Measurements from ENCODE around the gene HMGB3.
A peak's percentile ranks its signal among the peaks of the same experiment; 100 is the strongest.
"Not testable (repeated sequence)": the region's sequence is repeated elsewhere in the genome, so short reads cannot be mapped to it uniquely, and the experiment has no call there.

HMGB3 gene

DNA sequence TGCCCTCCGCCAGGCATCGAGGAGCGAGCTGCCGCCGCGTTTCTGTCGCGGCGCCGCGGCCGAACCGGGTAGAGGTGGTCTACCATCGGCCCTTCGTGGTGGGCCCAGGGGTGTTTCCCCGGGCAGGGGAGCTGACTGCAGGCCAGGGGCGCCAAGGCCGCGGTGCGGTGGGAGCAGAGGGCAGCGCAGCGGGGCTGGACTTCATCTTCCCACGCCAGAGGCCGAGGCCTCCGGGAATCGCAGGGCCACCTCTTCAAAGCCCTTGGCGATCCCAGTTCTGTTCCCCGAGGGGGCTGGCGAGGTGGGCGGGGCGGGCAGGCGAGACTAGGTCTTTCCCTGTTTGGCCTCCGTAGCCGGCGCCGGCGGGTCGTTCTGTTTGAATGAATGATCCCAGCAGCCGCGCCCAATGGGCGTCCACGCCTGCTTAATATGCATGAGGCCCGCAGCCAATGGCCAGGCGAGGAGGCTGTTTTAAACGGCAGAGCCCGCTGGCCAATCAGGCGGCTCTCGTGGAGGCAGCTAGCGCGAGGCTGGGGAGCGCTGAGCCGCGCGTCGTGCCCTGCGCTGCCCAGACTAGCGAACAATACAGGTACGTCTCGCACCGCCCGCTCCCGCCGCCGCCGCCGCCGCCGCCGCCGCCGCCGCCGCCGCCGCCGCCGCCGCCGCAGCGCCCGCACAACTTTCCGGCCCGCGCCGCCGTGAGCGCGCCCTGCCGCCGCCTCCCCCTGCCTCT, at the start of gene HMGB3:
Gene HMGB3, plus strand, starts transcription at position 548 of the 733 bp plus-strand sequence. CDS start 2,265 bp downstream, outside the sequence.
- Mint-ChIP-seq H3K27ac (no peak within 1 kb of the TSS), H3K4me3 (peak within 1 kb of the TSS; percentile 77)

GRCh38 chrX:150933945-150934350, 49.2 kb upstream of the HMGB3 start:
- H3K4me1 Mint-ChIP-seq: no peaks in the 10 kb centered on the region
- no peaks in the 10 kb centered on the region for H3K9me3 Mint-ChIP-seq
- H3K27ac Mint-ChIP-seq: no peak overlapping the region
- H3K4me3 Mint-ChIP-seq: no peak overlapping the region
- H3K36me3 Mint-ChIP-seq: peaks cover 2% of the 10 kb centered on the region
- no peaks in the 10 kb centered on the region for H3K27me3 Mint-ChIP-seq

More for the DNA sequence above, at the start of gene HMGB3:
- H3K4me1 Mint-ChIP-seq: peaks cover 5% of the 10 kb centered on the region
- no peaks in the 10 kb centered on the region for H3K9me3 Mint-ChIP-seq
- H3K36me3 Mint-ChIP-seq: no peaks in the 10 kb centered on the region
- peaks cover 6% of the 10 kb centered on the region for H3K27me3 Mint-ChIP-seq

- Mint-ChIP-seq H3K9me3 (no peaks in the 10 kb centered on the region), H3K27ac (no peak overlapping the region), H3K27me3 (no peaks in the 10 kb centered on the region), H3K4me3 (no peak overlapping the region), H3K36me3 (peaks cover 2% of the 10 kb centered on the region), H3K4me1 (no peaks in the 10 kb centered on the region)
Measured at GRCh38 chrX:150934453-150934852, 48.7 kb upstream of the HMGB3 start.

GRCh38 chrX:150935467-150935866, 47.7 kb upstream of the HMGB3 start:
- H3K9me3 Mint-ChIP-seq: no peaks in the 10 kb centered on the region
- peaks cover 2% of the 10 kb centered on the region for H3K36me3 Mint-ChIP-seq
- no peak overlapping the region for H3K4me3 Mint-ChIP-seq
- no peak overlapping the region for H3K27ac Mint-ChIP-seq
- no peaks in the 10 kb centered on the region for H3K27me3 Mint-ChIP-seq
- H3K4me1 Mint-ChIP-seq: no peaks in the 10 kb centered on the region

GRCh38 chrX:150936556-150936955, 46.6 kb upstream of the HMGB3 start:
- Mint-ChIP-seq H3K27me3 (no peaks in the 10 kb centered on the region), H3K4me3 (no peak overlapping the region), H3K4me1 (no peaks in the 10 kb centered on the region), H3K27ac (no peak overlapping the region), H3K9me3 (no peaks in the 10 kb centered on the region), H3K36me3 (peaks cover 2% of the 10 kb centered on the region)

DNA sequence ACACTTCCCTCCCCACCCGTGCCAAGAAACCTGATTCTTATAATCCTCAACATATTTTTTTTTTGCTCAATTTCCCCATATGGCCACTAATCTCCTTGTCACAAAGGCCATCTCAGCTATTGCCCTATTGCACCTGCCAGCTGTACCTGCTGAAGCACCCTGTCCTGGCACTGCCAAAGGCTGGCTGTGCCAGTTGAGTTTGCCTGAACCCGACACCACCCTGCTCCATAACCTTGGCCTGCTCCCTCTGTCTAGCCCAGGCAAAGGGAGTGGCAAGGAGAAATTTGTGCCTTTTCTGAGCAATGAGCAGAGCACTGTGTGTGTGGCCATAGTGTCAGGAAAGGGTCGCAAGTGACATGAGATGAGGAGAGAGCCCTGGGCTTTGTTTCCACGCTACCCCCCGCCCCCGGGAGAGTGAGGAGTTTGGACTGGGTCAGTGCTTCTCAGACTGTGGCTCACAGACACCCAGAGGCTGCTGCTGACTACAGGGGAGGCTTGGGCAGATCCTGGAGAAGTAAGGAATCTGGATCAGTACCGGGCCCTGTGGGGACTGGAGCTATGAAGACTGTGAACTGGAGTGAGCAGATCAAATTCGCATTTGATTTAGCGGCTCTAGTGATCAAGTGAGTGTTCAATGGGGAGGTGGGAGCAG, 42.2 kb upstream of the HMGB3 start:
- Mint-ChIP-seq H3K4me1 (no peaks in the 10 kb centered on the region), H3K27ac (no peak overlapping the region), H3K9me3 (no peaks in the 10 kb centered on the region), H3K36me3 (peaks cover 2% of the 10 kb centered on the region), H3K4me3 (no peak overlapping the region), H3K27me3 (no peaks in the 10 kb centered on the region)

DNA sequence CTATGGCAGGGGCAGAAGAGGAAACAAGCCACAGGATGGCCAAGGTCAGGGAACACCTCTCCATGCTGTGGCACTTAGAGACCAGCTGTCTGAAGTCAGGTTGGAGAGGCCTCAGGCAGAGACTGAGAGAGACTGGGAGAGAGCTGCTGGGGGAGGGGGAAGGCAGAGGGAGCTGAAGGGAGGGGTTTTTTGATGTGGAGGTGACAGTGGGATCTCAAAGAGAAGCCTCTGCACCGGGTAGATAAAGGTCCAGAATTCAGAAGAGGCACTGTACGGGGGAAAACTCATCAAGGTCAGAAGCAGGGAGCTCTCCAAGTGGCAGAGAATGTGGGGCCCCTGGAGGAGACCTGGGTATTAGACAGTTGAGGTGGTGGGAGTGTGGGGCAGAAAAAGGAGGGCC, 41.6 kb upstream of the HMGB3 start:
- no peaks in the 10 kb centered on the region for H3K27me3 Mint-ChIP-seq
- no peak overlapping the region for H3K4me3 Mint-ChIP-seq
- H3K36me3 Mint-ChIP-seq: peaks cover 2% of the 10 kb centered on the region
- H3K27ac Mint-ChIP-seq: no peak overlapping the region
- H3K9me3 Mint-ChIP-seq: no peaks in the 10 kb centered on the region
- no peaks in the 10 kb centered on the region for H3K4me1 Mint-ChIP-seq

- Mint-ChIP-seq H3K27ac (no peak overlapping the region), H3K36me3 (peaks cover 2% of the 10 kb centered on the region), H3K9me3 (no peaks in the 10 kb centered on the region), H3K27me3 (no peaks in the 10 kb centered on the region), H3K4me3 (no peak overlapping the region), H3K4me1 (no peaks in the 10 kb centered on the region)
Measured at GRCh38 chrX:150942942-150943594, 40.1 kb upstream of the HMGB3 start.

- no peaks in the 10 kb centered on the region for H3K27me3 Mint-ChIP-seq
- no peak overlapping the region for H3K27ac Mint-ChIP-seq
- H3K4me1 Mint-ChIP-seq: no peaks in the 10 kb centered on the region
- H3K36me3 Mint-ChIP-seq: no peaks in the 10 kb centered on the region
- no peak overlapping the region for H3K4me3 Mint-ChIP-seq
- no peaks in the 10 kb centered on the region for H3K9me3 Mint-ChIP-seq
Measured at GRCh38 chrX:150944233-150944632, 38.9 kb upstream of the HMGB3 start.

GRCh38 chrX:150954951-150955350, 28.2 kb upstream of the HMGB3 start:
- H3K9me3 Mint-ChIP-seq: peaks cover 5% of the 10 kb centered on the region
- peaks cover 2% of the 10 kb centered on the region for H3K27me3 Mint-ChIP-seq
- no peaks in the 10 kb centered on the region for H3K4me1 Mint-ChIP-seq
- H3K27ac Mint-ChIP-seq: no peak overlapping the region
- peaks cover 3% of the 10 kb centered on the region for H3K36me3 Mint-ChIP-seq
- H3K4me3 Mint-ChIP-seq: no peak overlapping the region

GRCh38 chrX:150955590-150955989, 27.5 kb upstream of the HMGB3 start:
- Mint-ChIP-seq H3K4me1 (no peaks in the 10 kb centered on the region), H3K27ac (no peak overlapping the region), H3K4me3 (no peak overlapping the region), H3K27me3 (peaks cover 2% of the 10 kb centered on the region), H3K9me3 (peaks cover 5% of the 10 kb centered on the region), H3K36me3 (peaks cover 3% of the 10 kb centered on the region)

DNA sequence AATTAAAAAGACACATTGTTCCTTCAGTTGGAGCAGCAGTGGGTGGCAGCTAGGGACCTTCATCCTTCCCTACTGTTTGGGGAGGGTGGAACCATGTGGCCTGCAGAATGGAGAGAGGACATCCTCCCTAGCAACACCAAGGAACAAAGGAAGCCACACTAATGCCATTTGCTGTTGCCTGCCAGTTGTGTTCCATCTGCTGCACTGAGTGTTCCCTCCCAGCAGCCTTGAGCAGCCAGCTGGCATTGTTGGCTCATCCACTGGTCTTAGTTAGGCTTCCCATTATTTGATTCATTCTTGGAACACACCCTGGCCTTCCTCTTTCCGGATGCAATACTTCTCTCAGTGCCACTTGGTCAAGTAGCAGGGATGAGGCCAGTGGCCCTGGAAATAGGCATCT, 25.0 kb upstream of the HMGB3 start:
- H3K4me3 Mint-ChIP-seq: no peak overlapping the region
- no peak overlapping the region for H3K27ac Mint-ChIP-seq
- H3K4me1 Mint-ChIP-seq: no peaks in the 10 kb centered on the region
- H3K36me3 Mint-ChIP-seq: peaks cover 3% of the 10 kb centered on the region
- peaks cover 5% of the 10 kb centered on the region for H3K9me3 Mint-ChIP-seq
- H3K27me3 Mint-ChIP-seq: no peaks in the 10 kb centered on the region

- Mint-ChIP-seq H3K4me1 (no peaks in the 10 kb centered on the region), H3K9me3 (peaks cover 5% of the 10 kb centered on the region), H3K36me3 (peaks cover 3% of the 10 kb centered on the region), H3K27ac (no peak overlapping the region), H3K4me3 (no peak overlapping the region), H3K27me3 (no peaks in the 10 kb centered on the region)
Measured at GRCh38 chrX:150959557-150959956, 23.6 kb upstream of the HMGB3 start.

GRCh38 chrX:150961631-150962030, 21.5 kb upstream of the HMGB3 start:
- Mint-ChIP-seq H3K27ac (no peak overlapping the region), H3K27me3 (no peaks in the 10 kb centered on the region), H3K36me3 (no peaks in the 10 kb centered on the region), H3K4me3 (no peak overlapping the region), H3K9me3 (no peaks in the 10 kb centered on the region), H3K4me1 (no peaks in the 10 kb centered on the region)

DNA sequence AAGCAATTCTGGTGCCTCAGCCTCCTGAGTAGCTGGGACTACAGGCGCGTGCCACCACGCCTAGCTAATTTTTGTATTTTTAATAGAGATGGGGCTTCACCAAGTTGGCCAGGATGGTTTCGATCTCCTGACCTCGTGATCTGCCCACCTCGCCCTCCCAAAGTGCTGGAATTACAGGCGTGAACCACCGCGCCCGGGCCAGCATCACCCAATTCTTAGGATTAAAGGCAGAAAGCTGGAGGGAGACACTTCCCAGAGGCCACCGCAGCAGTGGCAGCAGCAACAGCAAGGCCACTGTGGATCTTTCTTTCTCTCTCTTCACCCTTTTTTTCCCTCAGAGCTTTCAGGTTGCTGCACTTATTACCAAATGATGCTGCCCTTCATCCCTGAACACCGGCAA, 18.7 kb upstream of the HMGB3 start:
- not testable (repeated sequence) for H3K36me3 Mint-ChIP-seq, H3K4me3 Mint-ChIP-seq, H3K27me3 Mint-ChIP-seq, H3K4me1 Mint-ChIP-seq, H3K9me3 Mint-ChIP-seq, H3K27ac Mint-ChIP-seq

DNA sequence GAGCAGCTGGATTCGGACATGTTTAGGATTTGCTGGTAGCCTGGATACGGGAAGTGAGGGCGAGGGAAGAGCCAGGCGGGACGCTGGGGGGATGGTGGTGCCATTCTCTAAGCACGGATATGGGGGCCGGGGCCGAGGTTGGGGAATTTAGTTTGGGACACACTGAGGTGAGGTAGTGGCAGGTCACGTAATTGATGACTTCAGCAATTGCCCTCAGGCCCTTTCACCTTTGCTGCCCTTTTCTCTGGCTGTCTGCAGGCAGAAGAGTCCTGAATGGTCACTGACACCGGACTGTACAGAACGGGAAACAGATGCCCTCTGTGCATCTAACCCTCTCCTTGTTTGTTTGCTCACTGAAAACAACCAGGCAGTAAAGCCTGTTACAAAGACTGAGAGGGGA, 16.9 kb upstream of the HMGB3 start:
- Mint-ChIP-seq H3K36me3 (no peaks in the 10 kb centered on the region), H3K4me3 (no peak overlapping the region), H3K4me1 (no peaks in the 10 kb centered on the region), H3K27me3 (no peaks in the 10 kb centered on the region), H3K9me3 (no peaks in the 10 kb centered on the region), H3K27ac (no peak overlapping the region)

Measured in activated naive CD4-positive, alpha-beta T cell treated with anti-CD3 and anti-CD28 coated beads, Interleukin-2, amount 50 U/mL, for 24 hours (primary cell).